GM18867 (cell line): Measurements from ENCODE around the gene ACOX1.

Experiments
- ATAC-seq: cut with Tn5 transposase; IDR thresholded peaks from one replicate; pipeline ENCODE4 v1.9.1; 2021; ENCODE audit warnings: mild to moderate bottlenecking, moderate library complexity; ENCODE audit not compliant: unreplicated experiment

Gene ACOX1

GRCh38 chr17:75893305-75894048 lies 85.5 kb downstream of the ACOX1 start:
- no peak for ATAC-seq

GRCh38 chr17:75892556-75893224 lies 86.3 kb downstream of the ACOX1 start:
- no peak for ATAC-seq

- ATAC-seq: no peak
These were observed 87.1 kb downstream of the ACOX1 start for GRCh38 chr17:75891605-75892555.
